HG03558 (cell line): ENCODE data around the gene BTG2.

Source experiments
- ATAC-seq: cut with Tn5 transposase; IDR thresholded peaks from one replicate; pipeline ENCODE4 v1.9.1; 2021; ENCODE audit warnings: moderate number of reproducible peaks; ENCODE audit not compliant: unreplicated experiment; ENCODE audit errors: extremely low read depth

Gene BTG2

DNA sequence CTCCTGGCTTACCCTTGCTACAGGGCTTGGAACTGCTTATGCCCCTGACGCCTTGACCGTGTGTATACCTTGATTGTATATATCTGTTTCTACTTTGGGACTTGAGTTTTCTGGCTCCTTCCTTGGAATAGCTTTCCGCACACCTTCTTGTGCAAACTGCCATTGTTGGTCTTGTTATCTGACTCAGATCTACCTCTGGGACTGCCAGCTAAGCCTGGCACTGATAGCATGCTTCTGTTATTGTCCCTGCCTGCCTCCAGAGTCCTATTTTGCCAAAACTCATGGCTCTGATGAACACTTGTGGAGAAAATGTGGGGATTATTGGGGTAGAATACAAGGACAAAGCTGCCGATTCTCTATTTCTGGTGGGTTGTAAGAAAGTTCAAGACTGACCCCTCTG is 30.2 kb downstream of the BTG2 start:
- ATAC-seq: no peak

DNA sequence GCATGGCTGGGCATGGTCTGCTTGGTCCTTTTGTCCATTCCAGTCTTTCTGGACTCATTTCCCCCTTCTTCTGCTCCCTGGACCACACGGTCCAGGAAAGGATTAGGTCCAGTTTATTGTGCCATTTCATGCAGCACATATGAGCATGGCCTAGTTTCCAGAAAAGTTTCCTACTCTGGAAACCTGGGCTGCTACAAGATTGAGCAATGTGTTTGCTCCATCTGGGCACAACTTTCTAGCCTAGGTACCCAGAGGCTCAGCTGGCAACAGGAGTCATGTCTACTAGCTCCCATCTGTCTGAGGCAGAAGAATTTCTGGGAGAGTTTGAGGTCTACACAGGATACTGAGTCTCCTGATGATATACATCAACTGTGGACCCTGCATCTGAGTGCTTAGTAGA is 30.8 kb downstream of the BTG2 start:
- no peak for ATAC-seq

DNA sequence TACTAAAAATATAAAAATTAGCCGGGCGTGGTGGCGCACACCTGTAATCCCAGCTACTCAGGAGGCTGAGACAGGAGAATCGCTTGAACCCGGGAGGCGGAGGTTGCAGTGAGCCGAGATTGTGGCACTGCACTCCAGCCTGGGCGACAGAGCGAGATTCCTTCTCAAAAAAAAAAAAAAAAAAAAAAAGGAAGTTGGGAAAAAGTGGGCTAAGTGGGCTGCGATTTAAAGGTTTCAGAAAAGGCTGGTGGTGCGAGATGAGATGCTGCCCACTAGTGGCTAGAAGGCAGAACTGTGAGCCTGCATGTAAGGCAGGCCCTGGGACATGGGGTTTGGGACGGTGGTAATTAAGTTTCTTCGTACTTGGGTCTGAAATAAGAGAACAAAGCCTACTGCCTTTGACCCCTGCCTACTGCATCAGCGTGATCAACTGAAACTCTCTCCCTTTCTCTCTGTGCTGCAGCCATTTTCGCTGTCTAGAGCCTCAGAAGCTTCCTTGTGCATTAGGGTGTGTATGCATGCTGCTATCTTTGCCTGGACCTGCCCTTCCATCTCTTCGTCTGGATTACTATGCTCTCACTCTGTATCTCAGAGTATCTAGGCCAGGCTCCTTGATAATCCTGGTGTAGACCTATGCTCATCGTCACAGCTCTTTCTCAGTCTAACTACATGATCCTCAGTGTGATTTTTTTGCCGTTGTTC is 33.2 kb downstream of the BTG2 start:
- no peak for ATAC-seq

DNA sequence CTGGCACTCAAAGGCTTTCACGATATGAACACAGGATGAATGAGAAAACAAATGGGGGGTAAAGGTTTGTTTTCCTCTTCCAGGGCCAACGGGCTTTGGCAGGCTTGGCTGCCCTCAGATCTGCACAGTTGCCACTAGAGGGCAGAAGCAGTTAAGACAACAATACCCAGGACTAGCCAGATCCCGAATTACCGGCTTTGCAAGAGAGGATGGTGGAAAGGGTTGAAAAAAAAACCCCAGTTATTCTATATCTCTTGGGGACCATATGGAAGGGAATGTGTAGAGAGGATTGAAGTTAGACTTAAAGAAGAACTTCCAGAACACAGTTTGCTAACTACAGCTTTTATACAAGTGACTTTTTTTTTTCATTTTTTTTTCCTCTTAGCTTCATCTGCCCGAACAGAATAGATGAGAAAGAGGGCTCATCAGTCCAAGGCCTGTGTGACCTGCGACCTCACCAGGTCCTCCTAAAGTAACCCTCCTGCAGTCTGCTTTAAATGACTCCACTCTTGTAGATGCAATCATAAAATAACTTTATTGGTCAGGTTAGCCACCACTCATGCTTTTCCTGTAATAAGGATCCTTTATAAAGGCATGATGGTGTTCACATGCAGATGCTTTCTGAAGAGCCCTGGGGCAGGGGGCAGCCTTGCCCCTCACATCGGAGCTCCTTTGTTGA is 34.9 kb downstream of the BTG2 start:
- no peak for ATAC-seq

DNA sequence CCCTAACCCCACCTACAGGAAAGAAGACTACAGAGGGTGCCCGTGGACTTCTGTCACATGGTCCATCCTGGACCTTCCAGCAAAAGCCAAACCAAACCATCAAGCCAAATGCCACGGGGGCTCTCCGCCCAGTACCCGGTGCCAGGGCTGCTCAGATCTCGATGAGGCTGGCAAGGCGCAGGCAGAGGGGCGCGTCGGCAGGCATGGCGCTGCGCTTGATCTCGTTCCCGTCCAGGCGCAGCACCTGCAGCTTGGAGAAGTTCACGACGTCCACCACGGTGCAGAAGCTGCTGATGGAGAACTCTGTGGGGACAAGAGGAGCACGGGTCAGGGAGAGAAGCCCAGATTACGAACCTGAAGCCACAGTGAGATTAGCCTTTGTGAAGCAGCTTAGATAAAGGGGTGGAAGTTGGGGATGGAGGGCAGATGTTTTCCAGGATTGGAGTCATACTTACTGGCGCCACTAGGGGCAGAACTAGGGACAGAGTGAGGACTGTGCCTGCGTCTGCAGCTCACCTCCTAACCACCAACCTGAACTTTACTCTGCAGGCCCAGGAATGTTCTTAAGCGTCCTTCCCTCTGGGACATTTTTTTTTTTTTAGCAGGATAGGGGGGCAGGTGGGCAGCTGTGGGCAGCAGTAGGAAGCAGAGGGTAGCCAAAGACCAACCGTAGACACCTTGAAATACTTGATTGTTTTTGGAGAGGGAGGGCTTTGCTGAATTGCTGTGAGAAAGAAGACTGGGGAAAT is 37.0 kb downstream of the BTG2 start:
- ATAC-seq: no peak

GRCh38 chr1:203343956-203344754 is 38.8 kb downstream of the BTG2 start:
- no peak for ATAC-seq

GRCh38 chr1:203346060-203346768 is 40.9 kb downstream of the BTG2 start:
- no peak for ATAC-seq

DNA sequence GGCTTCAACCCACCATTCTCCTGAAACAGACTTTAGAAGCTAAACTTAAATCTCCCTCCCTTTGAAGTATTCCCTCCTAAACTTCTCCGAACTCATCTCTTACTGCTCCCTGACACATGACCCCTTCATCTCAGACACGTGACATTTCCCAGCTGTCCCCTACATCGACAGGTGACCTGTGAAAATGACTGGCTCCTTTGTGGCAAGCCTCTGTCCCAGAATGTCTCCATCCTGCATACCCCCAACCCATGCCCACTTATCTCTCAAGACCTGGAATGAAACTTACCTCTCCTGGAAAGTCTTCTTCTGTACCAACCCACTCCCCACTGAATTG is 41.4 kb downstream of the BTG2 start:
- no peak for ATAC-seq

GRCh38 chr1:203349166-203349565 is 43.8 kb downstream of the BTG2 start:
- no peak for ATAC-seq

DNA sequence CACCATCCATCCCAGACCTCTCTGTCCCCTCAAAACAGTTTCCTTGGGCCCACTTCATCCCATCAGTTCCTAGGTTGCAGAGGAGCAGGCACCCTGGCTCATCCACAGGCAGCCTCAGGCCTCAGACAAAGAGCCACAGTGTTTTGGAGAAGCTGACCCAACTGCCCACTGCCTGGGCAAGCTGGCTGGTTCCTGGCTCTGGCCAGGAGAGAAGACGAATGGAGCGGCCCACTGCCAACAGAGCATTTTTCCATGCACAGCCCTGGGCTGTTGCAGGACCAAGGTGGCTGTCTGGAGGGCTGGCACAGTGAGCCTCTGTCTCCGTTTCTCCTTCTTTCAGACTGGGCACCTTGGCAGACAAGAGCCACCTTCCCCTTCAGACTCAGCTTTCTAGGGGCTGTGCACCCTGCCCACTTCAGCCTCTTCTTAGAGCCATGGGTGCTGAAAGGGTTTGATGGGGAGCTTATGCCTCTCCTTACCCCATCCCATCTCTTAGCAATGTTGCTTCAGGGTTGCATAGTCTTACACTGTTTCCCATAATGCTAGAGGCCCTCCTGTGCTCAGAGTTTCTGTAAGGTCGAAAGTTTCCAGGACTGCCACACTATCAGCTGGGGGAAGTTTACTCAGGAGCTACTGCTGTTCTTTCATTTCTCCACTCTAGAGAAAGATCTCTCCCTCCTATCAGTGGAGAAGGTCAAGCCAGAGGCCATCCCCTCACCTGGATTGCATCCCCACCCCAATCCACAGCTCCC is 44.6 kb downstream of the BTG2 start:
- ATAC-seq: no peak

DNA sequence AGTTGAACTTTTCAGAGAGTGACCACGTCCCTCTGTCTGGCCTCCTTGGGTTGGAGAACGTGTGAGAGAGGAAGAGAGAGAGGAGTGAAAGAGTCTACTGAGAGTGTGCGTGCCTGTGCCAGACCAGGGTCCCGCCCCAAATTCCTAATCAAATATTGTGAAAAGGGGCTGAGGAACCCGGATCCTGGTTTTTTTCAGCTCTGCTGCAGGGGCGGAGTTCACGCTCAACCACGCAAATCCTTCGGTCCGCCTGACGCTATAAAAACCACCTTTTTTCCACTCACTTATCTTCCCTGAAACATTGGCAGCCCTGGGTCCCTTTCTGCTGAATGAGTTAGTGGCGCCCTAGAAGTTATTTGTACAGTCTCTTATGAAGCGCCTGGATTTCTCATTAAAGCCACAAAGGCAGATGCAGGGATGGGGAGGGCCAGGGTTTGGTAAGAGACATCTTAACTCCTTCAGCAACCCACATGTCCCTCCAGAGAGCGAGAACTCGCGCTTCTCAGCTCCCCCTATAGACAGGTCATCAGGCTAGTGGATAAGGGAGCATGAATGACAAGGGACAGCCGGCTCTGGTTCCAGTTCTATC is 45.8 kb downstream of the BTG2 start, which contains the start of gene FMOD:
FMOD (minus strand) TSS at position 86 of the 589 bp plus-strand sequence. CDS start 2,852 bp downstream, outside the sequence.
- no peak for ATAC-seq

DNA sequence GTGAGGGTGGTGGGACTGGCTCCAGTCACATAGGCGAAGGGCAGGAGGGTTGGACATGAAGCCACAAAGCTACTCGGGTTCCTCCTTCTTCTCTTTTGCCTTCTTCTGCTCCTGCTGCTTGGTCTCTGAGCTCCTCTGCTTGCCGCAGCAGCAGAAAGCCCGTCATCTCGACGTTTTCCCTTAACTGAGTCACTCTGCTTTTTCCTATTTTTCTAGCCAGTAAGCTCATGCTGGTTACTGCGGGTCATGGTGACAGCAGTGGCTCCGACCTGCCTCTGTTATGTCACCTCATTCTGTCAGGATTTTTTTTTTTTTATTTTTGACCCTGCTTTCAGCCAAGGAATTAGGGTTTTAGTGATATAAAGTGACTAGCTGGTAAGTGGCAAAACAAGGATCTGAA is 48.2 kb downstream of the BTG2 start:
- ATAC-seq: no peak

GRCh38 chr1:203354246-203354645 is 48.9 kb downstream of the BTG2 start:
- ATAC-seq: no peak

DNA sequence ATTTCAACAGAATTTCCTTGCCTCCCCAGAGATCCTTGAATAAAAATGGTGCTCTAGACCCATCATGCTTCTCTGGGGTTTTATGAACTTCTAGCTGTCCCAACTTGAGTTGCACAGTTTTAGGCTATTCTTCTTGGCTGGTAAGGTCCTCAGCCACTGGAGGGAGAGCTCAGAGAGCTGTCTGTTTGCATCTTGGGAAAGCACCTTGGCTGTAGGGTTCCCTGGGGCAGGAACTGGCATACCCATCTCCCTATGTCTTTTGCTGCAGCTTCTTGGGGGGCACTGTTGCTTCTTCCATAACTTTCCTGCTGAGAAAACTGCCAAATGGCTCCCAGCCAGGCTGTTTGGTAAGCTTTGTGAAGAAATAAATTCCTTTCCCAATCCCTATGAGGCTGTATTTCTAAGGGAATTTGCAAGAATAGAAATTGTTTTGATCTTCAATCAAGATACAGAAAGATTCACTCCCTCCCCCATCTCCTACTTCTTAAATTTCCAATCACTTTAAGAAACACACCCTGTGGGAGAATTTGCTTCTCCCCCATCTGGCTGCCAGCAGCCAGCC is 53.8 kb downstream of the BTG2 start:
- ATAC-seq: no peak
